ENCODE data around the gene LIN7B.

The LIN7B gene

GRCh38 chr19:49133621-49134454 is 19.7 kb downstream of the LIN7B start (continued):
- no peak for TF ChIP-seq ZNF19 (tag by site-specific recombination; IDR thresholded peaks at IDR 0.05; ENCODE audit: low read depth)

GRCh38 chr19:49135686-49136085 is 21.5 kb downstream of the LIN7B start:
- no peaks in the 10 kb centered on the region for H3K9me3 ChIP-seq (ENCODE audit: control insufficient read depth, insufficient read depth, low read depth, low read length)
- H3K4me1 ChIP-seq (ENCODE audit: control insufficient read depth, insufficient read depth, low read length): no peaks in the 10 kb centered on the region
- H3K4me3 ChIP-seq (ENCODE audit: low read depth, low read length): no peak overlapping the region
- H3K36me3 ChIP-seq (ENCODE audit: control insufficient read depth in 2 of 2, insufficient read depth in 1 of 2, low read length in 2 of 2): peaks cover 7 to 32% of the 10 kb centered on the region in 2 experiments; a peak in 2 of 3 replicates
- no peak for TF ChIP-seq KLF9 (tag by site-specific recombination; IDR thresholded peaks at IDR 0.05; ENCODE audit: low read depth)
- TF ChIP-seq BCL11B (tag by site-specific recombination; IDR thresholded peaks at IDR 0.05; ENCODE audit: low read depth): 0 out of 2 replicates have a peak, but pooled peaks have one; percentile 24
- no peak overlapping the region for H3K27ac ChIP-seq (ENCODE audit: extremely low read depth, low read depth, low read length)
- ChIA-PET CTCF (interaction anchor here (1.0 to 2.3 kb wide), 4 partner anchors 11 to 136 kb away, joined by 3 to 10 read pairs (median 4); no protein-coding TSS in a partner anchor), POLR2A (interaction anchor here (1.0 kb wide), 1 partner anchor 13 kb away, joined by 3 read pairs; no protein-coding TSS in a partner anchor)

- Histone ChIP-seq H3K36me3 (ENCODE audit: control insufficient read depth in 2 of 2, insufficient read depth in 1 of 2, low read length in 2 of 2) (peaks cover 7 to 31% of the 10 kb centered on the region in 2 experiments; a peak in 2 of 3 replicates), H3K4me1 (ENCODE audit: control insufficient read depth, insufficient read depth, low read length) (no peaks in the 10 kb centered on the region), H3K27ac (ENCODE audit: extremely low read depth, low read depth, low read length) (no peak overlapping the region), H3K9me3 (ENCODE audit: control insufficient read depth, insufficient read depth, low read depth, low read length) (no peaks in the 10 kb centered on the region), H3K4me3 (ENCODE audit: low read depth, low read length) (no peak overlapping the region)
- no peak for TF ChIP-seq ZNF266 (tag by site-specific recombination; IDR thresholded peaks at IDR 0.05; ENCODE audit: low read depth)
- TF ChIP-seq ZNF23 (tag by site-specific recombination; IDR thresholded peaks at IDR 0.05; ENCODE audit: borderline replicate concordance): no peak
- TF ChIP-seq ZNF513 (tag by site-specific recombination; IDR thresholded peaks at IDR 0.05): no peak
- no peak for TF ChIP-seq ZNF670 (tag by site-specific recombination; IDR thresholded peaks at IDR 0.05; ENCODE audit: low read depth)
- no peak for TF ChIP-seq ZNF280D (tag by site-specific recombination; IDR thresholded peaks at IDR 0.05)
- no peak for TF ChIP-seq ZNF623 (tag by site-specific recombination; IDR thresholded peaks at IDR 0.05)
- TF ChIP-seq SP2 (tag by site-specific recombination; IDR thresholded peaks at IDR 0.05): no peak
- no peak for TF ChIP-seq ZNF211 (tag by site-specific recombination; IDR thresholded peaks at IDR 0.05; ENCODE audit: low read depth)
- TF ChIP-seq YY2 (tag by site-specific recombination; IDR thresholded peaks at IDR 0.05): no peak
- TF ChIP-seq ZNF639 (tag by site-specific recombination; IDR thresholded peaks at IDR 0.05): no peak
- TF ChIP-seq KLF8 (tag by site-specific recombination; IDR thresholded peaks at IDR 0.05): no peak
- no peak for TF ChIP-seq HOXC10 (CRISPR knock-in tag; IDR thresholded peaks at IDR 0.05)
- no peak for TF ChIP-seq KLF7 (tag by site-specific recombination; IDR thresholded peaks at IDR 0.05; ENCODE audit: borderline replicate concordance)
- no peak for TF ChIP-seq ZNF488 (tag by site-specific recombination; IDR thresholded peaks at IDR 0.05)
- TF ChIP-seq ZBTB10 (tag by site-specific recombination; IDR thresholded peaks at IDR 0.05): no peak
- no peak for TF ChIP-seq OVOL3 (tag by site-specific recombination; IDR thresholded peaks at IDR 0.05)
- no peak for TF ChIP-seq ZNF830 (tag by site-specific recombination; IDR thresholded peaks at IDR 0.05; ENCODE audit: low read depth)
- ChIA-PET POLR2A (interaction anchor here (1.0 to 1.3 kb wide), 2 partner anchors 9 to 12 kb away, joined by 3 to 4 read pairs; no protein-coding TSS in a partner anchor), CTCF (interaction anchor here (2.3 kb wide), 1 partner anchor 12 kb away, joined by 10 read pairs; no protein-coding TSS in a partner anchor)
Measured at GRCh38 chr19:49136771-49137171, 22.6 kb downstream of the LIN7B start.

All from HEK293 (cell line).